Body of pancreas (tissue), 4 donors: Measurements from ENCODE around the gene SOCS3. TPM values are rescaled to one million over a fixed set of nuclear protein-coding genes. Genes with fewer than 3 reads are reported as not detected.

Experiments used
- ATAC-seq: fragments of 150-250 bp; one replicate; pipeline ENCODE4 v1.9.1; 2016
- DNase-seq, 4 donors: peaks; one replicate each; pipeline ENCODE4 v3.0.0-alpha.2; 2019
- H3K27ac ChIP-seq, 4 donors: fragments of 200-600 bp; sonication (generic); 1 replicate in 3 of 4; 2 replicates in 1 of 4; pipeline versions ENCODE4 v1.5.1 to v1.6.1; 2016 to 2019; ENCODE audit warnings: mild to moderate bottlenecking in 1 of 4, mixed read lengths in 1 of 4, moderate library complexity in 1 of 4
- H3K27me3 ChIP-seq, 2 donors: fragments of 200-600 bp; sonication (generic); one replicate each; pipeline ENCODE4 v1.6.0; 2016; ENCODE audit warnings: mild to moderate bottlenecking in 1 of 2
- H3K36me3 ChIP-seq, 2 donors: fragments of 200-600 bp; sonication (generic); replicated peaks in 1 of 2; 2 replicates each; pipeline ENCODE4 v1.5.1; 2016; ENCODE audit warnings: low read depth in 2 of 2; ENCODE audit not compliant: insufficient read depth in 1 of 2
- H3K4me1 ChIP-seq: fragments of 200-600 bp; sonication (generic); one replicate; pipeline ENCODE4 v1.6.0; 2016
- H3K4me3 ChIP-seq, 2 donors: fragments of 200-600 bp; sonication (generic); 1 replicate in 1 of 2; 2 replicates in 1 of 2; pipeline ENCODE4 v1.5.1; 2016 to 2019
- H3K9me3 ChIP-seq, 3 donors: fragments of 200-600 bp; sonication (generic); 1 replicate in 2 of 3; 2 replicates in 1 of 3; pipeline ENCODE4 v1.5.1; 2016
- POLR2A ChIP-seq, 3 donors: fragments of 450-650 bp; IDR thresholded peaks; one replicate each; pipeline ENCODE4 v1.6.1; 2016; ENCODE audit warnings: antibody characterized with exemption in 3 of 3, mild to moderate bottlenecking in 2 of 3
- WGBS, 2 donors: methylation state at CpG; one replicate each; pipeline ENCODE4 v1.1.5; 2017; 5-methylcytosine and 5-hydroxymethylcytosine counted together
- intact Hi-C: fragments of 100-400 bp; cut with DNase I; formaldehyde crosslinking; loops from one replicate; pipeline ENCODE4 v1.15.1; 2023
- total RNA-seq, 2 donors: library from RNA; depleted of rRNA; stranded (reverse); fragments of >200 nt; gene quantifications; one replicate each; pipeline ENCODE4 v1.1.0, GENCODE V29; 2016
- TF ChIP-seq, protein P1 (sequence below), 7 experiments: fragments of 450-650 bp in 4 of 7; fragments of 200-600 bp in 3 of 7; sonication (generic) in 3 of 7; IDR thresholded peaks; one replicate each; pipeline ENCODE4 v1.5.1; 2016 to 2019; ENCODE audit warnings: antibody characterized with exemption in 7 of 7

Gene SOCS3
- total RNA-seq, 2 donors from 2014 or later: 21.0 to 63.9 TPM

GRCh38 chr17:78376161-78376560, 16.3 kb upstream of the SOCS3 start:
- Histone ChIP-seq H3K4me1 (peaks cover 28% of the 10 kb centered on the region), H3K27me3 (no peaks in the 10 kb centered on the region), H3K36me3 (no peaks in the 10 kb centered on the region), H3K4me3 (no peak overlapping the region), H3K27ac (peak overlapping the region in 1 of 4 donors; percentile 57), H3K9me3 (no peaks in the 10 kb centered on the region)
- no peak for ATAC-seq
- WGBS, 2 donors: 73 to 85% methylated on average over 5 of the region's 5 CpGs
- no peak for TF ChIP-seq POLR2A (IDR thresholded peaks at IDR 0.05)
- TF ChIP-seq, protein P1, sequence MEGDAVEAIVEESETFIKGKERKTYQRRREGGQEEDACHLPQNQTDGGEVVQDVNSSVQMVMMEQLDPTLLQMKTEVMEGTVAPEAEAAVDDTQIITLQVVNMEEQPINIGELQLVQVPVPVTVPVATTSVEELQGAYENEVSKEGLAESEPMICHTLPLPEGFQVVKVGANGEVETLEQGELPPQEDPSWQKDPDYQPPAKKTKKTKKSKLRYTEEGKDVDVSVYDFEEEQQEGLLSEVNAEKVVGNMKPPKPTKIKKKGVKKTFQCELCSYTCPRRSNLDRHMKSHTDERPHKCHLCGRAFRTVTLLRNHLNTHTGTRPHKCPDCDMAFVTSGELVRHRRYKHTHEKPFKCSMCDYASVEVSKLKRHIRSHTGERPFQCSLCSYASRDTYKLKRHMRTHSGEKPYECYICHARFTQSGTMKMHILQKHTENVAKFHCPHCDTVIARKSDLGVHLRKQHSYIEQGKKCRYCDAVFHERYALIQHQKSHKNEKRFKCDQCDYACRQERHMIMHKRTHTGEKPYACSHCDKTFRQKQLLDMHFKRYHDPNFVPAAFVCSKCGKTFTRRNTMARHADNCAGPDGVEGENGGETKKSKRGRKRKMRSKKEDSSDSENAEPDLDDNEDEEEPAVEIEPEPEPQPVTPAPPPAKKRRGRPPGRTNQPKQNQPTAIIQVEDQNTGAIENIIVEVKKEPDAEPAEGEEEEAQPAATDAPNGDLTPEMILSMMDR (IDR thresholded peaks at IDR 0.05): no peak
- no peak for DNase-seq
- intact Hi-C loops: no loop called here

DNA sequence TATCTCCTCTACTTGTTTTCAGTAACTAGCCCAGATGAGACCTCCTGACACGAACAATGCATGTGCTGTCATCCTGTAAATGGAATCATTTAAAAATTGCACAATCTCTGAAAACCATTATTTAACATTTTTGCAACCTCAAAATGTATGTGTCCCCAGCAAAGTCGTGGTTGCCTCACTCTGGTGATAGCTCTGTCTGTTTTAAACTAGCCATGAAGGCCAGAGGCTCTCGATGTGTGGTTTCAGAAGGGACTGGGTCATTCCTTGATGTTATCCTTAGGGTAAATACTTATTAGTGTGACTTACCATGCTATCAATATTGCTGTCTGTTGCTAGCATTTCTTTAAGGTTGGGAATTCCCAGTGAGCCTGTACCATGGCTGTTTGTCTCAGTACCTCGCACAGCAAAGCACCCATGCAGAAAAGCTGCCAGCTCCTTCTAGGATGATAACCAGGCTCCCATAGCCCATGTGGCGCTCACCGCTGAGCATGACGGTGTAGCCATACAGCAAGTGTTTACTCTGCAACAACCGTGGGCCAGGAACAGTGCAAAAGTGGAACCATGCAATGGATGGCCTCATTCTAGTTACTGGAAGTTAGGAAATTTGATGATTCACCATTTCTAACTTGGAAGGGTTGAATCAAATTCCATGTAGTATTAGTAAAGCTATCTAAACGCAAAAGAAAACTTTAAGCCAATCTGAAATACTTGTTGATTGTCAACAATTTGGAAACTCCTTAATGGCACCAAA, 15.7 kb upstream of the SOCS3 start:
- ATAC-seq: peak; percentile 25
- Histone ChIP-seq H3K27ac (peak overlapping the region in 2 of 4 donors; percentile 37 to 57), H3K4me3 (no peak overlapping the region), H3K27me3 (no peaks in the 10 kb centered on the region), H3K36me3 (no peaks in the 10 kb centered on the region), H3K4me1 (peaks cover 22% of the 10 kb centered on the region), H3K9me3 (no peaks in the 10 kb centered on the region)
- WGBS, 2 donors: 39 to 53% methylated on average over 9 of the region's 9 CpGs
- intact Hi-C loops: no loop called here
- DNase-seq: peak in 3 of 4 donors; percentile 33 to 63 (median 37)
- TF ChIP-seq POLR2A (IDR thresholded peaks at IDR 0.05): no peak
- TF ChIP-seq, protein P1 (IDR thresholded peaks at IDR 0.05): no peak

DNA sequence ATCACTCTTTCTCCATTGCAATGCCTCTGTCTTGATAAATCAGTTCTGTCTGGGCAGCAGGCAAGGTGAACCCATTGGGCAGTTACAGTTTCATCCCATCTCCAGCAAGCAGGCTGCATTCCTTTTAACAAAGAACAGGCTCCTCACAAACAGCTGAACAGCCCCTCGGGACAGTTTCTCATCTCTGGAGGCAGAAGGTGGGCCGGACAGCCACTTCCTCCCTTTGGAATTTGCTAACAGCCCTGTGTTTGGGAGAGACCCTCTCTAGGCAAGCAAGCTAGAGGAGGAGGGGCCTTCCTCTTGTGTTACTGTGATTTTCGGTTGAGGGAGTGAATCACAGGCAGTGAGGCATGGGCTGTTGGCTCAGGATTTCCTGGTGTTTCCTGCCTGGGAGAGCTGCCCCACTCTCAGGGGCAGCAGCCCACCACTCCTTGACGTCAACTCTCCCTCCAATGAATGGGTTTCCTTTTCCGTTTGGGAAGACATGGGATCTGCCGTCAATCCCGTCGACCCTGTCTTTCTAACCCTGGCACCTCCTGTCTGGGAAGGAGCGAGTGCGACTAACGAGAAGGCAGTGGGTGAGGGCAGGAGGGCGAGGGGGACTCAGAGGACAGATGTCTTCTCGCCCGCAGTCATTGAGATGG, 14.9 kb upstream of the SOCS3 start:
- ATAC-seq (no peak), DNase-seq (peak in 1 of 4 donors; percentile 19)
- intact Hi-C loops: no loop called here
- Histone ChIP-seq H3K27ac (peak overlapping the region in 2 of 4 donors; percentile 37 to 57), H3K36me3 (no peaks in the 10 kb centered on the region), H3K4me3 (no peak overlapping the region), H3K9me3 (no peaks in the 10 kb centered on the region), H3K4me1 (peaks cover 14% of the 10 kb centered on the region), H3K27me3 (no peaks in the 10 kb centered on the region)
- no peak for TF ChIP-seq POLR2A (IDR thresholded peaks at IDR 0.05)
- TF ChIP-seq, protein P1 (IDR thresholded peaks at IDR 0.05): no peak
- 31 to 58% methylated on average over 6 to 14 of the region's 14 CpGs for WGBS, 2 donors

DNA sequence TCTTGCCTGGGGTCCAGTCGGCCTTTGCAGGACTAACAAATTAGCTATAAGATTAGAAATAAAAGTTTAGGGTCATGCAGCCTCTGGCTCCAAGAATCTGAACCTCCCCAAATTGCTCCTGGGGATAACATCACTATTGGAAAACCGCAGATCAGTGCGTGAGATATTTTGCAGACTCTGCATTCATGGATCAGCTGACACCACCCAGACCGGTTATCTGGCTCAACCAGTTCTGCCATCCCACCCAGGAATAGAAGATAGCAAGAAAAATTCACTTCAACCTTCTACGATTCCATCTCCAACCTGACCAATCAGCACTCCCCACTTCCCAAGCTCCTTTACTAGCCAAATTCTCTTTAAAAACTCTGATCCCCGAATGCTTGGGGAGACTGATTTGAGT, 14.3 kb upstream of the SOCS3 start:
- no peak for TF ChIP-seq POLR2A (IDR thresholded peaks at IDR 0.05)
- TF ChIP-seq, protein P1 (IDR thresholded peaks at IDR 0.05): no peak
- Histone ChIP-seq H3K27ac (peak overlapping the region in 1 of 4 donors; percentile 23), H3K27me3 (no peaks in the 10 kb centered on the region), H3K4me1 (peaks cover 8% of the 10 kb centered on the region), H3K9me3 (no peaks in the 10 kb centered on the region), H3K4me3 (no peak overlapping the region), H3K36me3 (no peaks in the 10 kb centered on the region)
- 49 to 53% methylated on average over 6 of the region's 6 CpGs for WGBS, 2 donors
- DNase-seq (no peak), ATAC-seq (no peak)
- intact Hi-C loops: no loop called here
